ENCODE results near the gene PPOX.

PPOX gene

DNA sequence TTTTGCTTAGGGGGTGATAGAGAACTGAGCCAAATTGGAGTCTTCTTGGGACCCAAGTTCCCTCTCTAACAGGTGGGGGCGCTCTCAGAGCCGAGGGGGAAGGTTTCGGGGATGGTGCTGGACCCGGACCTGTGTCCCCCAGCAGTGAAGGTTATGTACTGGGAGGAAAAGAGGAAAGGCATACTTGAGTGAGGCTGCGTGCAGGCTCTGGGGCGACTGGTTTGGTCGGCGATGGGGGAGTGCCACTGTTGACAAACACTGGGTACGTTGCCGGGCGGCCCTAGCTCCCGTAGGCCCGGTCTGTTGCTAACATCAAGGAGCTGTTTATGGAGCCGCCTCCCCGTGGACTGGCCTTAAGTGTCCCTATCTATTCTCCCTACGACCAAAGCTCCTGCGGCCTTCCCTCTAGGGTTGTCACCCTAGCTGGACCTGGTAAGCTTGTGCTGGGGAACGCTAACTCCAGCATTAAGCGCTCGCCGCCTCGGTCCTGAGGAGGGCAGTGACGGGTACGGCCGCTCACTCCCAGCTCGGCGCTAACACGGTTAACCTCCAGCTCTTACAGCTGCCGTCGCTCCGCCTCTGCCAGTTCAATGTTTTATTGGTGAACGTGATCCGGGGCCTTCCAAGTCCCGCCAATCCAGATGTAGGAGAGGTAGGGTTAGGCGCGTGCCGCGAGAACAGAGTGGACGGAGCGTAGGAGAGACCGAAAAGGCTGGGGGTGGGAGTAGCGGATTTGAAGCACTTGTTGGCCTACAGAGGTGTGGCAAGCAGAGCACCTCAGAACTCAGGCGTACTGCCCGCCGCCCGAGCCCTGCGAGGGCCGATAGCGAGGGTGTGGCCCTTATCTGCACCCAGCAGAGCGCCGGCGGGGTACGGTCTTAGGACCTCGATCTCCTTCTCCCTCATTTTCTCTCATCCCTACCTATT lies at the start of gene PPOX:
Gene PPOX (plus strand): TSS at position 685 of the 927 bp plus-strand sequence. CDS start 422 bp downstream, outside the sequence.
- H3K27me3 ChIP-seq (ENCODE audit: control insufficient read depth in 5 of 5, insufficient read depth in 4 of 5, low read length in 5 of 5), result no peaks in the 10 kb centered on the region
- peak within 1 kb of the TSS; percentile 84 to 96 (median 93) for H3K4me3 ChIP-seq (ENCODE audit: low read depth in 1 of 5, low read length in 5 of 5)
- H3K36me3 ChIP-seq (ENCODE audit: control insufficient read depth in 5 of 5, insufficient read depth in 5 of 5, low read length in 5 of 5), result peaks cover 0 to 67% (median 48%) of the 10 kb centered on the region in 5 donors
- H3K4me1 ChIP-seq (ENCODE audit: control insufficient read depth in 5 of 5, insufficient read depth in 5 of 5, low read length in 5 of 5), result peaks cover 5 to 41% (median 23%) of the 10 kb centered on the region in 5 donors
- H3K27ac ChIP-seq (ENCODE audit: low read depth, low read length), result peak within 1 kb of the TSS; percentile 85
- peak within 1 kb of the TSS; percentile 71 to 91 (median 85) for H3K9ac ChIP-seq (ENCODE audit: low read length in 5 of 5)
- H3K9me3 ChIP-seq (ENCODE audit: control insufficient read depth in 5 of 5, low read length in 5 of 5), result no peaks in the 10 kb centered on the region

GRCh38 chr1:161117759-161118581 lies 48.3 kb upstream of the PPOX start, which contains the start of the genes NIT1 and PFDN2:
Gene NIT1 (plus strand): TSS chr1:161118105. CDS start chr1:161118177, 72 bp downstream.
Gene PFDN2 (minus strand): TSS chr1:161118037. CDS start chr1:161118026, 11 bp downstream.
- H3K27me3 ChIP-seq (ENCODE audit: control insufficient read depth in 5 of 5, insufficient read depth in 4 of 5, low read length in 5 of 5), result no peaks in the 10 kb centered on the region
- peaks cover 12 to 69% (median 56%) of the 10 kb centered on the region in 5 donors for H3K4me1 ChIP-seq (ENCODE audit: control insufficient read depth in 5 of 5, insufficient read depth in 5 of 5, low read length in 5 of 5)
- H3K4me3 ChIP-seq (ENCODE audit: low read depth in 1 of 5, low read length in 5 of 5), result peak within 1 kb of the TSS; percentile 100
- peak within 1 kb of the TSS; percentile 99 for H3K27ac ChIP-seq (ENCODE audit: low read depth, low read length)
- H3K36me3 ChIP-seq (ENCODE audit: control insufficient read depth in 5 of 5, insufficient read depth in 5 of 5, low read length in 5 of 5), result peaks cover 12 to 38% (median 31%) of the 10 kb centered on the region in 5 donors
- H3K9me3 ChIP-seq (ENCODE audit: control insufficient read depth in 5 of 5, low read length in 5 of 5), result no peaks in the 10 kb centered on the region
- H3K9ac ChIP-seq (ENCODE audit: low read length in 5 of 5), result peak within 1 kb of the TSS; percentile 99 to 100 (median 100)

DNA sequence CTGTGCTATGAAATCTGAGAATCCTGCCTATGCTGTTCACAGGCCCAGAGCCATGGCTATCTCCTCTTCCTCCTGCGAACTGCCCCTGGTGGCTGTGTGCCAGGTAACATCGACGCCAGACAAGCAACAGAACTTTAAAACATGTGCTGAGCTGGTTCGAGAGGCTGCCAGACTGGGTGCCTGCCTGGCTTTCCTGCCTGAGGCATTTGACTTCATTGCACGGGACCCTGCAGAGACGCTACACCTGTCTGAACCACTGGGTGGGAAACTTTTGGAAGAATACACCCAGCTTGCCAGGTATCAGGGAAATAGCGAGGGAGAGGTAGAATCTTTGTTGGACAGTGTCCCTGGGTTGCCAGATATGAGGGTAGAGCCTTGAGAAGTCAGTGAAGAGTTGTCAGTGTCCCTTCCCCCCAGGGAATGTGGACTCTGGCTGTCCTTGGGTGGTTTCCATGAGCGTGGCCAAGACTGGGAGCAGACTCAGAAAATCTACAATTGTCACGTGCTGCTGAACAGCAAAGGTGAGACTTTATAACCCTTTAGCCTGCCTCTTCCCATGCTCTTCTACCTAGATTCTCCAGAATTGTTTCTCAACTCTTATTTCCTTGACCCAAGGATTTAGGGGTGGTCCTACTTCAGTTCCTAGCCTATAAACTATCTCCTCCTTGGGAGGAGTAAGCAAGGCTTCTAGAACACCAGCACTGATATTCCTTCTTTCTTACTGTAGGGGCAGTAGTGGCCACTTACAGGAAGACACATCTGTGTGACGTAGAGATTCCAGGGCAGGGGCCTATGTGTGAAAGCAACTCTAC lies 46.9 kb upstream of the PPOX start:
- Histone ChIP-seq H3K4me3 (ENCODE audit: low read depth in 1 of 5, low read length in 5 of 5) (peak overlapping the region; percentile 73 to 100 (median 100)), H3K9me3 (ENCODE audit: control insufficient read depth in 5 of 5, low read length in 5 of 5) (no peaks in the 10 kb centered on the region), H3K4me1 (ENCODE audit: control insufficient read depth in 5 of 5, insufficient read depth in 5 of 5, low read length in 5 of 5) (peaks cover 12 to 69% (median 52%) of the 10 kb centered on the region in 5 donors), H3K9ac (ENCODE audit: low read length in 5 of 5) (peak overlapping the region; percentile 99 to 100 (median 100)), H3K27ac (ENCODE audit: low read depth, low read length) (peak overlapping the region; percentile 99), H3K36me3 (ENCODE audit: control insufficient read depth in 5 of 5, insufficient read depth in 5 of 5, low read length in 5 of 5) (peaks cover 12 to 47% (median 42%) of the 10 kb centered on the region in 5 donors), H3K27me3 (ENCODE audit: control insufficient read depth in 5 of 5, insufficient read depth in 4 of 5, low read length in 5 of 5) (no peaks in the 10 kb centered on the region)

- Histone ChIP-seq H3K4me3 (ENCODE audit: low read depth in 1 of 5, low read length in 5 of 5) (no peak overlapping the region), H3K4me1 (ENCODE audit: control insufficient read depth in 5 of 5, insufficient read depth in 5 of 5, low read length in 5 of 5) (peaks cover 12 to 54% (median 42%) of the 10 kb centered on the region in 5 donors), H3K27me3 (ENCODE audit: control insufficient read depth in 5 of 5, insufficient read depth in 4 of 5, low read length in 5 of 5) (no peaks in the 10 kb centered on the region), H3K36me3 (ENCODE audit: control insufficient read depth in 5 of 5, insufficient read depth in 5 of 5, low read length in 5 of 5) (peaks cover 16 to 61% (median 50%) of the 10 kb centered on the region in 5 donors), H3K9me3 (ENCODE audit: control insufficient read depth in 5 of 5, low read length in 5 of 5) (no peaks in the 10 kb centered on the region), H3K9ac (ENCODE audit: low read length in 5 of 5) (peak overlapping the region in 3 of 5 donors; percentile 13 to 45 (median 41)), H3K27ac (ENCODE audit: low read depth, low read length) (peak overlapping the region; percentile 99)
Measured at GRCh38 chr1:161121042-161121650, 45.1 kb upstream of the PPOX start.

DNA sequence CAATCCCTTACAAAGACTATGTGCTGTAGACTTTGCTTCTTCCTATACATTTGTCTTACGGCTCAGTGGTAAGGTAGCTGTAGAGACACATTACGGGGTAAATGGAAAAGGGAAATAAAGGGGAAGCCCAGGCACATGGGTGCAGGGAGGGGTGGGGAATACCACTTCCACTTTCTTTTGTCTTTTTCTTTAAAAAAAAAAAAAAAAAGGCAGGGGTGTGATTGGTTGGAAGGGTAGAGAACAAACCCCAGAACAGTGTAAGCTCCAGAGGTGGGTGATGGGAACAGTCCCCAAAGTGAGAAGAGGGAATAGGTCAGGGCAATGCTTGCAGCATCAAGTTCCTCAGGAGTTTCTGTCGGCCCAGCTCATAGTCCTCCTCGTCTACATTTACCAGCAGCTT lies 44.4 kb upstream of the PPOX start:
- H3K27ac ChIP-seq (ENCODE audit: low read depth, low read length), result peak overlapping the region; percentile 99
- no peak overlapping the region for H3K4me3 ChIP-seq (ENCODE audit: low read depth in 1 of 5, low read length in 5 of 5)
- no peaks in the 10 kb centered on the region for H3K27me3 ChIP-seq (ENCODE audit: control insufficient read depth in 5 of 5, insufficient read depth in 4 of 5, low read length in 5 of 5)
- peak overlapping the region in 1 of 5 donors; percentile 45 for H3K9ac ChIP-seq (ENCODE audit: low read length in 5 of 5)
- peaks cover 12 to 47% (median 36%) of the 10 kb centered on the region in 5 donors for H3K4me1 ChIP-seq (ENCODE audit: control insufficient read depth in 5 of 5, insufficient read depth in 5 of 5, low read length in 5 of 5)
- H3K9me3 ChIP-seq (ENCODE audit: control insufficient read depth in 5 of 5, low read length in 5 of 5), result no peaks in the 10 kb centered on the region
- peaks cover 17 to 65% (median 55%) of the 10 kb centered on the region in 5 donors for H3K36me3 ChIP-seq (ENCODE audit: control insufficient read depth in 5 of 5, insufficient read depth in 5 of 5, low read length in 5 of 5)

DNA sequence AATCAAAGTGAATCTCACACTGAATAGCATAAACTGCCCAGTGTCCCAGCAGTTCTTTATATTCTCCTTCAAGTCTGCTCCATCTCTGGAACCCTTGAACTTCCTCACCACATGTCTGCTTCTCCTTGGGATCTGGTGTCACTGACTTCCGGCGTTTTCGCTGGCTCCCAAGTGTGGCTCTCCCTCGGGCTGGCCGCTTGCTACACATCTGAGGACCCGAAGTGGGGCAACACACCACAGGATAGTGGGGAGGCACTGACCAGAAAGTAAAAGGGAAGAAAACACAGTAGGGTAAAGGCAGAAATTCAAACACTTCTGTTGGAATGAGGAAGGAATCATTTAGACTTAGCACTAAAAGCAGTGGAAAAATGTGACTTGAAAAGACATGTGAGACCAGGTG lies 43.3 kb upstream of the PPOX start:
- Histone ChIP-seq H3K9me3 (ENCODE audit: control insufficient read depth in 5 of 5, low read length in 5 of 5) (no peaks in the 10 kb centered on the region), H3K4me3 (ENCODE audit: low read depth in 1 of 5, low read length in 5 of 5) (no peak overlapping the region), H3K36me3 (ENCODE audit: control insufficient read depth in 5 of 5, insufficient read depth in 5 of 5, low read length in 5 of 5) (peaks cover 27 to 77% (median 62%) of the 10 kb centered on the region in 5 donors), H3K9ac (ENCODE audit: low read length in 5 of 5) (no peak overlapping the region), H3K27ac (ENCODE audit: low read depth, low read length) (no peak overlapping the region), H3K27me3 (ENCODE audit: control insufficient read depth in 5 of 5, insufficient read depth in 4 of 5, low read length in 5 of 5) (no peaks in the 10 kb centered on the region), H3K4me1 (ENCODE audit: control insufficient read depth in 5 of 5, insufficient read depth in 5 of 5, low read length in 5 of 5) (peaks cover 12 to 44% (median 35%) of the 10 kb centered on the region in 5 donors)

DNA sequence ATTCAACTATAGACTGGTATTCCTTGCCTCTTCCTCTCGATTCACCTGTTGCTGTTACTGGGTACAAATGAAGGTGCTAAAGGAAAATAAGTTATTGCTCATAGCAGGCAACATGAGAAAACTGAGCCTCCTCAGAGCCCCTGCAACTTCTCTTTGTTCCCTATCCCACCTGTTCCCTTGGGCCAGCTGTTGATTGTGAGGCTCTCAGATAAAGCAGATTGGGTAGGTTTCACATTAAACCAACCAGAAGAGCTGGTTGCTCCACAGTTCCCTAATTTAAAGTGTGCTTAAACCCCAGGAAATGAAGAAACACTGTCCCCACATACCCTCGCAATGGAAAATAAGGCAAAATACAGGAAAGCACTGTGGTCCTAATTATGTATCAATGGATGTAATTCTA lies 38.6 kb upstream of the PPOX start:
- Histone ChIP-seq H3K27ac (ENCODE audit: low read depth, low read length) (peak overlapping the region; percentile 0), H3K9ac (ENCODE audit: low read length in 5 of 5) (peak overlapping the region in 1 of 5 donors; percentile 32), H3K36me3 (ENCODE audit: control insufficient read depth in 5 of 5, insufficient read depth in 5 of 5, low read length in 5 of 5) (peaks cover 21 to 68% (median 52%) of the 10 kb centered on the region in 5 donors), H3K4me3 (ENCODE audit: low read depth in 1 of 5, low read length in 5 of 5) (no peak overlapping the region), H3K27me3 (ENCODE audit: control insufficient read depth in 5 of 5, insufficient read depth in 4 of 5, low read length in 5 of 5) (no peaks in the 10 kb centered on the region), H3K9me3 (ENCODE audit: control insufficient read depth in 5 of 5, low read length in 5 of 5) (no peaks in the 10 kb centered on the region), H3K4me1 (ENCODE audit: control insufficient read depth in 5 of 5, insufficient read depth in 5 of 5, low read length in 5 of 5) (peaks cover 4 to 44% (median 39%) of the 10 kb centered on the region in 5 donors)

- peak overlapping the region in 1 of 5 donors; percentile 3 for H3K9ac ChIP-seq (ENCODE audit: low read length in 5 of 5)
- peaks cover 18 to 56% (median 42%) of the 10 kb centered on the region in 5 donors for H3K36me3 ChIP-seq (ENCODE audit: control insufficient read depth in 5 of 5, insufficient read depth in 5 of 5, low read length in 5 of 5)
- H3K27ac ChIP-seq (ENCODE audit: low read depth, low read length), result peak overlapping the region; percentile 0
- peaks cover 4 to 55% (median 46%) of the 10 kb centered on the region in 5 donors for H3K4me1 ChIP-seq (ENCODE audit: control insufficient read depth in 5 of 5, insufficient read depth in 5 of 5, low read length in 5 of 5)
- H3K9me3 ChIP-seq (ENCODE audit: control insufficient read depth in 5 of 5, low read length in 5 of 5), result no peaks in the 10 kb centered on the region
- no peak overlapping the region for H3K4me3 ChIP-seq (ENCODE audit: low read depth in 1 of 5, low read length in 5 of 5)
- H3K27me3 ChIP-seq (ENCODE audit: control insufficient read depth in 5 of 5, insufficient read depth in 4 of 5, low read length in 5 of 5), result no peaks in the 10 kb centered on the region
Measured at GRCh38 chr1:161128591-161129420, 37.4 kb upstream of the PPOX start.
